Measurements from ENCODE around the gene PHKA1. TPM values are rescaled to one million over a fixed set of nuclear protein-coding genes. Genes with fewer than 3 reads are reported as not detected.

Gene PHKA1
- total RNA-seq, 1 donor from 2014 or later, result 5.5 TPM

DNA sequence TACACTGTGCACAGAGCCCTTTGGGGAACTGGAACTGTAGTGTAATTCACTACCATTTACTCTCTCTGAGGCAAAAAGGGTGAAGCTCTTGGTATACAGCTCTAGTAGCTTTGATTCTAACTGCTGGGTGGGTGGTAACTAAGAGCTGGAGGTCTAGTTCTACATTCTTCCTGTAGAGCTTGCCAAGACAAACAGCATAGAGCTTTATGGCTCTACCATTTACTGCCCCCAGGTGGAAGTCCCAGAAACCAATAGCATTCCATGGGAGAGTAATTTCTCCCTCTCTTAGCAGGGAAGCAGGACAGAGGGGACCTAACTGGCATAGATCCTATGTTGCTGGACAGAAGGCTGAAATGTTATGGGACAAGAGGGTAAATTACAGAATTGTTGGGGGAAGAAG lies 168.1 kb downstream of the PHKA1 start:
- DNase-seq (ENCODE audit: low read depth), result no peak
- no peak overlapping the region for H3K4me3 ChIP-seq (ENCODE audit: low read depth, low read length)
- TF ChIP-seq, protein P1, sequence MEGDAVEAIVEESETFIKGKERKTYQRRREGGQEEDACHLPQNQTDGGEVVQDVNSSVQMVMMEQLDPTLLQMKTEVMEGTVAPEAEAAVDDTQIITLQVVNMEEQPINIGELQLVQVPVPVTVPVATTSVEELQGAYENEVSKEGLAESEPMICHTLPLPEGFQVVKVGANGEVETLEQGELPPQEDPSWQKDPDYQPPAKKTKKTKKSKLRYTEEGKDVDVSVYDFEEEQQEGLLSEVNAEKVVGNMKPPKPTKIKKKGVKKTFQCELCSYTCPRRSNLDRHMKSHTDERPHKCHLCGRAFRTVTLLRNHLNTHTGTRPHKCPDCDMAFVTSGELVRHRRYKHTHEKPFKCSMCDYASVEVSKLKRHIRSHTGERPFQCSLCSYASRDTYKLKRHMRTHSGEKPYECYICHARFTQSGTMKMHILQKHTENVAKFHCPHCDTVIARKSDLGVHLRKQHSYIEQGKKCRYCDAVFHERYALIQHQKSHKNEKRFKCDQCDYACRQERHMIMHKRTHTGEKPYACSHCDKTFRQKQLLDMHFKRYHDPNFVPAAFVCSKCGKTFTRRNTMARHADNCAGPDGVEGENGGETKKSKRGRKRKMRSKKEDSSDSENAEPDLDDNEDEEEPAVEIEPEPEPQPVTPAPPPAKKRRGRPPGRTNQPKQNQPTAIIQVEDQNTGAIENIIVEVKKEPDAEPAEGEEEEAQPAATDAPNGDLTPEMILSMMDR (conservative IDR thresholded peaks at IDR 0.05; ENCODE audit: low read depth, low read length), result peak; percentile 33

DNA sequence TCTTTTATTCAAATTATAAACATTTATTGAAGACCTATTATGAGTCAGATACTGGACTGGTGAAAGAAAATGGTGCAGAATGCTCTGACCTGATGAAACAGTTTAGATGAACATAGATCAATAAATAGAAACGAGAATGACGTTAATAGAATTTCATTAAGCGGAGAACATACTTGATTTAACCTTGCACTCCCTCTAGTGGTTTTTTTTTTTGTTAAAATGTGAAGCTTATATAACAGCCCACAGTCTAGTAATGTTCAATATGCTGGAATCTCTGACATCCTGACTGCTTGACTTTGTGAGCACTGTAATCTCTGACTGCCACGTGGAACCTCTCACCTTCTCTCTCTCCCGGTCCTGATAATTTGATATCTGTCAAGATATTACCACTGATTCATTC lies 173.8 kb downstream of the PHKA1 start:
- TF ChIP-seq, protein P1 (conservative IDR thresholded peaks at IDR 0.05; ENCODE audit: low read depth, low read length), result peak; percentile 27
- no peak for DNase-seq (ENCODE audit: low read depth)
- H3K4me3 ChIP-seq (ENCODE audit: low read depth, low read length), result no peak overlapping the region

DNA sequence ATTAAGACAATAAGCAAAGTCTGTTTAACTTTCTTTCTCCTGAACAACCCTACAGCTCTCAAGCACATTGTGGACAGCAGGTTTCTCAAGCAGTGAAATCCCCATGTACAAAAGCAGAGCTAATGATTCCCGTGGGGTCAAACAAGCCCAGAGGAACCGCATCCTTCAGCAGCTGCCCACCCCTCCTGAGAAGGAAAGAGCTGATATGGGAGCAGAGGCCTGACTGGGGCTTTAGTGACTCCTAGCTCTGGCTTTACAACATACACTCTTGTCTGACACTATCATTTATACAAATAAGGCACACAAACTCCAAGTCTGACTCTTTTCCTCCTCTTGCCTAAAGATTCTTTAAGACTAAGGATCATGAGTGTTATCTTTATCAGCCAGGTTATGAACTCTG lies 174.3 kb downstream of the PHKA1 start:
- TF ChIP-seq, protein P1 (conservative IDR thresholded peaks at IDR 0.05; ENCODE audit: low read depth, low read length), result no peak
- DNase-seq (ENCODE audit: low read depth), result no peak
- no peak overlapping the region for H3K4me3 ChIP-seq (ENCODE audit: low read depth, low read length)

DNA sequence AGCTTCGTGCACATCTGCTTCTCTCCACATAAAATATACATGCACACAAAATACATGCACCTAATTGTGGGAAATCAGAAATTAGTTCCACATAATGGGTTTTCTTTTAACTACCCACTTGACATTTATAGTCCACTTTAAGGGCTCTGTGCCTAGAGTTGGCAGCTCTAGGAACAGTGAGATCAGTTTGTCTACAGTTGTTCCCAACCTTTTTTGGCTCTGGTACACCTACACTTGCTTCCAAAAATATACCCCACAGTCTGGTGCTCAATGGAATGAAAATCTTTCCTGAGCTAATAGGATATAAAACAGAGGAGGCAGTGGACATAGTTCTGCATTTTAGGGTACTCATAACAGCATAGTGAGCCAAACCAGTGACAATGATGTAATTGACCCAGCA lies 177.6 kb downstream of the PHKA1 start:
- H3K4me3 ChIP-seq (ENCODE audit: low read depth, low read length), result no peak overlapping the region
- TF ChIP-seq, protein P1 (conservative IDR thresholded peaks at IDR 0.05; ENCODE audit: low read depth, low read length), result no peak
- DNase-seq (ENCODE audit: low read depth), result no peak

DNA sequence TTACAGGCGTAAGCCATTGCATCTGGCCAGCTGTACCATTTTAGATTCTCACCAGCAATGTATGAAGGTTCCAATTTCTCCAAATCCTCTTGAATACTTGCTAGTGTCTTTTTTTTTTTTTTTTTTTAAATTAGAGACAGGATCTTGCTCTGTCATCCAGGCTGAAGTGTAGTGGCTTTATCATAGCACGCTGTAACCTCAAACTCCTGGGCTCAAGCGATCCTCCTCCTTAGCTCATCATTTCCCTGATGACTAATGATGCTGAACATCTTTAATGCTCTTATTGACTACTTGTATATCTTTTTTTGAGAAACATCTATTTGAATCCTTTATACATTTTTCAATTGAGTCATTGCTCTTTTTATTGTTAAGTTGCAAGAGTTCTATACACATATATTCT lies 181.7 kb downstream of the PHKA1 start:
- DNase-seq (ENCODE audit: low read depth), result no peak
- TF ChIP-seq, protein P1 (conservative IDR thresholded peaks at IDR 0.05; ENCODE audit: low read depth, low read length), result no peak
- H3K4me3 ChIP-seq (ENCODE audit: low read depth, low read length), result no peak overlapping the region

Other genes starting within 250 kb of the PHKA1 start
- 13.2 and 14.0 TPM in 2 replicates for gene HDAC8, start 141.5 kb downstream of the PHKA1 start, total RNA-seq
- gene DMRTC1B, start 62.6 kb upstream of the PHKA1 start, total RNA-seq, result not detected in 2 replicates
- gene FAM236B, start 68.4 kb upstream of the PHKA1 start, total RNA-seq, result not detected in 2 replicates
- not detected in 2 replicates for gene FAM236D, start 93.9 kb upstream of the PHKA1 start, total RNA-seq
- not detected in 2 replicates for gene FAM236C, start 198.3 kb upstream of the PHKA1 start, total RNA-seq
- gene FAM236A, start 223.9 kb upstream of the PHKA1 start, total RNA-seq, result not detected in 2 replicates
- not detected in 2 replicates for gene DMRTC1, start 229.5 kb upstream of the PHKA1 start, total RNA-seq